Kidney epithelial cell (primary cell): Measurements from ENCODE around the gene RBM42. TPM values are rescaled to one million over a fixed set of nuclear protein-coding genes. Genes with fewer than 3 reads are reported as not detected.

ENCODE experiments used
- DNase-seq: peaks from one replicate; pipeline ENCODE4 v3.0.0-alpha.2; 2010; ENCODE audit warnings: low read depth
- H3K27me3 ChIP-seq: 2 replicates; pipeline ENCODE4 v1.6.0; 2011; ENCODE audit warnings: low read length; ENCODE audit not compliant: control insufficient read depth, insufficient read depth
- H3K36me3 ChIP-seq: 2 replicates; pipeline ENCODE4 v1.5.1; 2011; ENCODE audit warnings: low read length; ENCODE audit not compliant: control insufficient read depth, insufficient read depth
- H3K4me3 ChIP-seq: 2 replicates; pipeline ENCODE4 v1.5.1; 2011; ENCODE audit warnings: low read depth, mild to moderate bottlenecking, control low read depth, low read length
- total RNA-seq: library from RNA; depleted of rRNA; stranded (reverse); fragments of >200 nt; gene quantifications from 2 replicates; pipeline ENCODE4 v1.2.3, GENCODE V29; 2015
- TF ChIP-seq, protein P1 (sequence below): IDR thresholded peaks from 2 replicates; pipeline ENCODE4 v1.5.1; 2011; ENCODE audit warnings: mild to moderate bottlenecking, moderate library complexity, low read length, control low read depth, inconsistent platforms; ENCODE audit not compliant: insufficient read depth, poor library complexity, severe bottlenecking

Gene RBM42
- total RNA-seq, 1 donor from 2014 or later: 121 TPM

DNA sequence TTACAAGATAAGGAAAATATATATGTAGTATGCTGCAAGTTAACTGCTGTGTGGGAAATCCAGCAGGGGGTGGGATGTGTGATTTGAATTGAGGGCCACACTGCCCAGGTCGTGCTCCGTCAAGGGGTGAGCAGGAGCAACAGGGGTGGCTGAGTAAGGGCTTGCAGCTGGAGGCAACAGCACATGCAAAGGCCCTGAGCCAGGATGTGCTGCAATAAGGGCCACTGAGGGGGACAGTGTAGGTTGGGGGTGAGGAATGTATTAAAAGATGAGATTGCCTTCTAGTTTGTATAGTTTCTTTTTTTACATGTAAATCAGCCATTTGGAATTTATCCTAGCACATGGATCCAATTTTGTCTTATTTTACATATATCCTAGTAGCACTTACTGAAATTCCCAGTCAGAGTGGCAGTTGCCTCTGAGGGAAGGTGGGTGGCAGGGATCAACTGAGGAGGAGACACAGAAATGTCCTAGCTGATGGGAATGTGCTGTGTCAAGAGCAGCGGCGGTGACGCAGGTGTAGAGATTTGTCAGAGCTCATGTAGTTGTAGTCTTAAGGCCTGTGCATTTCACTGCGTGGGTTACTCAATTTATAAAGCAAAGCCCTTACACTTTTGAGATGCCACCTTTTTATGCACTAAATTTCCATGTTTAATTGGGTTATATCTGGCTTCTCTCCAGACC is 5.4 kb upstream of the RBM42 start:
- no peak for DNase-seq
- H3K27me3 ChIP-seq: no peaks in the 10 kb centered on the region
- no peaks in the 10 kb centered on the region for H3K36me3 ChIP-seq
- H3K4me3 ChIP-seq: no peak overlapping the region
- TF ChIP-seq, protein P1, sequence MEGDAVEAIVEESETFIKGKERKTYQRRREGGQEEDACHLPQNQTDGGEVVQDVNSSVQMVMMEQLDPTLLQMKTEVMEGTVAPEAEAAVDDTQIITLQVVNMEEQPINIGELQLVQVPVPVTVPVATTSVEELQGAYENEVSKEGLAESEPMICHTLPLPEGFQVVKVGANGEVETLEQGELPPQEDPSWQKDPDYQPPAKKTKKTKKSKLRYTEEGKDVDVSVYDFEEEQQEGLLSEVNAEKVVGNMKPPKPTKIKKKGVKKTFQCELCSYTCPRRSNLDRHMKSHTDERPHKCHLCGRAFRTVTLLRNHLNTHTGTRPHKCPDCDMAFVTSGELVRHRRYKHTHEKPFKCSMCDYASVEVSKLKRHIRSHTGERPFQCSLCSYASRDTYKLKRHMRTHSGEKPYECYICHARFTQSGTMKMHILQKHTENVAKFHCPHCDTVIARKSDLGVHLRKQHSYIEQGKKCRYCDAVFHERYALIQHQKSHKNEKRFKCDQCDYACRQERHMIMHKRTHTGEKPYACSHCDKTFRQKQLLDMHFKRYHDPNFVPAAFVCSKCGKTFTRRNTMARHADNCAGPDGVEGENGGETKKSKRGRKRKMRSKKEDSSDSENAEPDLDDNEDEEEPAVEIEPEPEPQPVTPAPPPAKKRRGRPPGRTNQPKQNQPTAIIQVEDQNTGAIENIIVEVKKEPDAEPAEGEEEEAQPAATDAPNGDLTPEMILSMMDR: no peak

DNA sequence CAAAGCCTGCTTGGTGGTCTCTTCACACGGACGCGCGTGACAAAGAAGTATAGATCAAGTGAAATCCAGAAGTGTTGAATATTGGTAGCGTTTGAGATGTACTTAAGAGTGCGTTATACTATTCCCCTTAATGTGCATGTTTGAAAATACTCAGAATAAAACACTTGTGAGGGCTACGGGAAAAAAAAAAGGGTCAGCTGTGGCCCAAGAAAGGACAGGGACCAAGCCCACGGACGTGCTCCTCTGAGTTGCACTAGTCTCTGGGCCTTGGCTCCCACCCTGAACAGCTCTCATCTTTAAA is 622 bp upstream of the RBM42 start:
- H3K36me3 ChIP-seq: peaks cover 3% of the 10 kb centered on the region
- TF ChIP-seq, protein P1: no peak
- peak overlapping the region; percentile 100 for H3K4me3 ChIP-seq
- DNase-seq: no peak
- H3K27me3 ChIP-seq: no peaks in the 10 kb centered on the region

DNA sequence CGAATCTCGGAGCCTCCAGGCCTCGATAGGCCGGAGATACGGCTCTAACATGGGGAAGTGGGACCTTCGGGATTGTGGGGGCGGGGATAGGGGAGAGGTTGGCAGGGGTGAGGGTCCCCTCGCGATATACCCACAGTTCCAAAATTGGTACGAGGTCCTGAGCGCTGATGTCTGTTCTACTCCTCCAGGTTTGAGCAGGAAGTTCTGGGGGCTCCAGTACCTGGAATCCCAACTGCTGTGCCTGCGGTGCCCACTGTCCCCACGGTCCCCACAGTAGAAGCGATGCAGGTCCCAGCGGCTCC is 447 bp downstream of the RBM42 start:
- H3K36me3 ChIP-seq: peaks cover 3% of the 10 kb centered on the region
- DNase-seq: no peak
- TF ChIP-seq, protein P1: no peak
- H3K4me3 ChIP-seq: peak overlapping the region; percentile 100
- no peaks in the 10 kb centered on the region for H3K27me3 ChIP-seq

DNA sequence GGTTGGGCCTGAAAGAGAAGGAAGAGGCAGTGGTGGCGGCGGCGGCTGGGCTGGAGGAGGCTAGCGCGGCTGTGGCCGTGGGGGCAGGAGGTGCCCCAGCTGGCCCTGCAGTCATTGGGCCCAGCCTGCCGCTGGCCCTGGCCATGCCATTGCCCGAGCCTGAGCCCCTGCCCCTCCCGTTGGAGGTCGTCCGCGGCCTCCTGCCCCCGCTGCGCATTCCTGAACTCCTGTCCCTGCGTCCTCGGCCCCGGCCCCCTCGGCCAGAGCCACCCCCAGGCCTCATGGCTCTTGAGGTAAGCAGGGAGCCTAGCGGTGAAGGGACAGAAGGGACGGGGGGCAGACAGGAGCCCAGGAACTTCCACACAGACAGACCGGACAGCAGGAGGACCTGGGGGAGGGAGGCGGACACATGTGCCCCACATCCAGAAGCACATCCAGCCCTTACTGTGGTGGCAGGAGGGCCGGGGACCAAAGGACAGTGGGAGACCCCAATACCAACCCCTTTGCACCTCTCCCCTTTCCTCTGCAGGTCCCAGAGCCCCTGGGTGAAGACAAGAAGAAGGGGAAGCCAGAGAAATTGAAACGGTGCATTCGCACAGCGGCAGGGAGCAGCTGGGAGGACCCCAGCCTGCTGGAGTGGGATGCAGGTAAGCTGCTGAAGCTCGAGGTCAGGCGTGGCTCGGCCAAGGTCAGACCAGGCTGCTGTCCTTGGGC is 5.0 kb downstream of the RBM42 start:
- H3K27me3 ChIP-seq: no peaks in the 10 kb centered on the region
- TF ChIP-seq, protein P1: no peak
- no peak for DNase-seq
- H3K36me3 ChIP-seq: peaks cover 8% of the 10 kb centered on the region
- no peak overlapping the region for H3K4me3 ChIP-seq

DNA sequence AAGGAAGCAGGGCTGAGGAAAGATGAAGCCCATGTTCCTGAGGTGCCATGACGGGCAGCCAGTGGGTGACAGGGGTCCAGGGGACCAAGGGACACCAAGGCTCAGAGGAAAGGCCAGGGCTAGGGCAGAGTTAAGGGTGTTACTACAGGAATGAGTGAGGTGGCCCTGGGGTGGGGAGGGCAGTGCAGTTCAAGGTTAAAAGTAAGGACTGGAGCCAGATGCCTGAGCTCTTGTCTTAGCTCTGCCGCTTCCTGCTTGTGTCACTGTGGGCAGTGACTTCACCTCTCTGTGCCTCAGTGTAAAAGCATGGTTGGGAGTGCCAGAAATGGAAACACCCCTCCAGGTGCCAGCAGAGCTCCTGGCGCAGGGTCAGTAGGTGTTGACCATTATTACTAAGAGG is 7.8 kb downstream of the RBM42 start:
- Histone ChIP-seq H3K27me3 (no peaks in the 10 kb centered on the region), H3K4me3 (no peak overlapping the region), H3K36me3 (peaks cover 6% of the 10 kb centered on the region)
- TF ChIP-seq, protein P1: no peak
- DNase-seq: no peak

DNA sequence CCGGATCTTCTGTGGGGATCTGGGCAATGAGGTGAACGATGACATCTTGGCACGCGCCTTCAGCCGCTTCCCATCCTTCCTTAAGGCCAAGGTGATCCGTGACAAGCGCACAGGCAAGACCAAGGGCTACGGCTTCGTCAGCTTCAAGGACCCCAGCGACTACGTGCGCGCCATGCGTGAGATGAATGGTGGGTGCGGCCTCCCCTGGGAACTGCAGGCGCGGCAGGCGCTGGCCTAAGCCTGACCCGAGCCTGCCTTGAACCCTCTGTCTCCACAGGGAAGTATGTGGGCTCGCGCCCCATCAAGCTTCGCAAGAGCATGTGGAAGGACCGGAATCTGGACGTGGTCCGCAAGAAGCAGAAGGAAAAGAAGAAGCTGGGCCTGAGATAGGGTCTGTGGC is 8.3 kb downstream of the RBM42 start:
- Histone ChIP-seq H3K36me3 (peaks cover 6% of the 10 kb centered on the region), H3K27me3 (no peaks in the 10 kb centered on the region), H3K4me3 (no peak overlapping the region)
- no peak for DNase-seq
- TF ChIP-seq, protein P1: no peak
